AG09309 (cell line): ENCODE measurements around the gene IKZF1.

Source experiments
- DNase-seq: peaks from one replicate; pipeline ENCODE4 v3.0.0-alpha.2; 2010; ENCODE audit warnings: low read depth
- H3K4me3 ChIP-seq: 2 replicates; pipeline ENCODE4 v1.5.1; 2011; ENCODE audit warnings: mild to moderate bottlenecking, low read depth, low read length, moderate library complexity; ENCODE audit not compliant: control insufficient read depth
- CTCF ChIP-seq: IDR thresholded peaks from 2 replicates; pipeline ENCODE4 v1.5.1; 2011; ENCODE audit warnings: mild to moderate bottlenecking, low read depth, low read length, inconsistent platforms; ENCODE audit not compliant: insufficient read depth, control insufficient read depth; ENCODE audit errors: missing control alignments

The IKZF1 gene

DNA sequence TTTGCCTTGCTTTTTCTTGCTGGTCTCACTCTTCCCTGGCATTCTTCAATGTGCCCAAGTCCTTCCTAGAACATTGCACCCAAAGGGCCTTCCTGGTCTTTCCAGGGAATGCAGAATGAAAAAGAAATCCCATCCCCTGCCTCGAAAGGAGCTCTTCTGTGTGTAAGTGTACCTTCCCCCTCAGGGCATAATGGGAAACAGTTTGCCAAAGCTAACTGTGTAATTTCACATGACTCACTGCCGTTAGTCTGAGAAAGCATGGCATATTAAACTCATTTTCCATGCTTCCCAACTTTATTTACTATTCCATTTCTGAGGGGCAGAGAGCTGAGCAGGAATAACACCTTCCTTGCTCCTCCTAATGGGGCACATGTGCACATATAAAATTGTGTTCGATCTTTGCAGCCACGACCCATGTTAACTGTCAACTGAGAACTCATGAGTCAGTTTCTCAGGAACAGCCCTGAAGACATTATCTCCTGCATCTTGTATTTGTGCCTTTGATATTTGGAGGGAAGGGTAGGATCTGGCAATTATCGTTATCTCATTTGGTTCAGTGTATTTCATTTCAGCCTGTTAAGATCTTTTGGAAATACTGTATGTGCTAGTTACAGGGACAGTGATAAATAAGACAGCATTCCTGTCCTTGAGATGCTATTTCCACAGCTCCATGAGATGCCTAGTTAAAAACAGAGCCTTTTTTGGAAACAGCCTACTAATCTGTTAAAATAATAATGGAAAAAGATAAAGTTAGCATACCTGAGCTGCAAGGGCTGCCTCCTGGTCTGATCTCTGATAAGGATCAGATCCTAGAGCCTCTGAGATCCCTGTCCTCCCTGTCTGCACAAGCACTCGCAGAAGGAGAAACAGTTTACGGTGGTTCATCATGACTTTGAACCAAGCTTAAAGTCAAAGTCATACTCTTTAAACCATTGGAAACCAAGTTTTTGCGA lies 42.3 kb downstream of the IKZF1 start:
- DNase-seq: no peak
- H3K4me3 ChIP-seq: no peak overlapping the region
- TF ChIP-seq CTCF: no peak

GRCh38 chr7:50347693-50348092 lies 43.2 kb downstream of the IKZF1 start:
- no peak overlapping the region for H3K4me3 ChIP-seq
- no peak for TF ChIP-seq CTCF
- DNase-seq: no peak

DNA sequence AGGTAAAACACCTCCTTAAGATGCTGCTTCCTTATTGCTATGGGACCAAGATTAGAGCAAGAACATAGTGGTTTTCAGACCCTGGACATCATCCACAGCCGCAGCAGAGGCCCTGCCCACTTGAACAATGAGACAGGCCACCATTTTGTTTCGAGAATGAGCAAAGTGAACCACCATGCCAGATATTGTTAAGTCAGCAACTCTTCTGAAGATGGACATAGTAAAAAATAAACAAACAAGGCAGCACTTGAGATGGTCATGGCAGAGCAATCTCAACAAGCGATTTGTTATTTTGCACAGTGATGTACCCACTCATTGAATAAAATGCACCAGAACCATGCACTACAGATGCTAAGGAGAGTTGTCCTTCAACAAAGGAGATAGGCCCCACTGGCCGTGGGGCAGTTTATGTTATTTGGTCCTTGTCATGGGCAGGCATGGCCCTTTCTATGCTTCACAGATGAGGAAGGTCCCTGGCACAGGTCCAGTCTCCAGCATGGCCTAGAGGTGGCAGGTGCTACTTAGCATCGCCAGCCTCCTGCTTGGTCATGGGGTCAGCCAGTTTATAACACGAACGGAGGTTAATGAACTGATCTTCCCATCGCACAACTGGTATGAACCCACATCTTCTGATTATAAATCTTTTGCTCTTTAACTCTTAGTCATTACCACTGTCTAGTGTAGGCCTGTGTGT lies 44.1 kb downstream of the IKZF1 start:
- no peak overlapping the region for H3K4me3 ChIP-seq
- DNase-seq: no peak
- no peak for TF ChIP-seq CTCF

DNA sequence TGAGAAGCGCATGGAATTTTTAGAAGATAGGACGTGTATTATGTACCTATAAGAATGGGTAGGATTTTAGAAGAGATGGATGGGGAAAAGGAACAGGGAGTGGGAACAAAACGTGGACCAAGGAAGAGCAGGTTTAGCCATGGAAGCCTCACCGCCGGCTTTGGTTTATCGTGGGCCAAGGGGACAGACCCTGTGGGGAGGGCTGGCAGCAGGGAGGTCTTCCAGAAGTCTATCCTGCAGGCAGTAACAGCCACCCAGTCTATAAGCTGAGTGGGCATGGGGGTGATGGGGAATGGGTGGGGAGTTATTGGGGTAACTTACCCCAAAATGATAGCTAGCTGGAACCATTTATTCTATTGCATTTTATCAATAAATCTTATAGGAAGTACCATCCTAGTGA lies 44.9 kb downstream of the IKZF1 start:
- no peak for TF ChIP-seq CTCF
- H3K4me3 ChIP-seq: no peak overlapping the region
- DNase-seq: no peak

- H3K4me3 ChIP-seq: no peak overlapping the region
- DNase-seq: no peak
- TF ChIP-seq CTCF: no peak
Observed at GRCh38 chr7:50349963-50350944, 45.7 kb downstream of the IKZF1 start.

DNA sequence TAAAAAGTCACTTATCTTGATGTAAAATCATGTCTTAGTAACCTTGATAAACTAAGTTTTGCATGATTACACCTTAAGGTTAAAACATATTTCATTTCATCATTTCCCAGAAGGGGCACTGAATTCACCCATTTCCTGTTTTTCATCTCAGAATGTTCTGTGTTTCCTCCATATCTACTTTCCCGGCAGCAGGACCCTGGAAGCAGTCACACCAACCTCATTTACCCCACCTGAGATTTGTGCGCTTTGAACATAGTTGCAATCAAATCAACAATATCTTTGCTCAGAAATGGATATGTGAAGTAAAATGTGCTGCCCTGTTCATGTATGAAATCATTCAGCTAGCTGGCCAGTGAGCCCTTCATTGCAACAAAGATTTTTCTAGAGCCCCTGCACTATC lies 46.8 kb downstream of the IKZF1 start:
- H3K4me3 ChIP-seq: no peak overlapping the region
- TF ChIP-seq CTCF: no peak
- DNase-seq: no peak
